Glomerular endothelial cell (primary cell): ENCODE measurements around the gene FLVCR2. TPM values are rescaled to one million over a fixed set of nuclear protein-coding genes. Genes with fewer than 3 reads are reported as not detected.

Experiments
- DNase-seq: peaks from one replicate; pipeline ENCODE4 v3.0.0-alpha.2; 2011; ENCODE audit warnings: low read depth, low spot score; ENCODE audit errors: extremely low read depth
- total RNA-seq: library from RNA; depleted of rRNA; stranded (reverse); fragments of >200 nt; gene quantifications from 2 replicates; pipeline ENCODE4 v1.2.3, GENCODE V29; 2015

Gene FLVCR2
- total RNA-seq, 1 donor from 2014 or later = 2.1 TPM

DNA sequence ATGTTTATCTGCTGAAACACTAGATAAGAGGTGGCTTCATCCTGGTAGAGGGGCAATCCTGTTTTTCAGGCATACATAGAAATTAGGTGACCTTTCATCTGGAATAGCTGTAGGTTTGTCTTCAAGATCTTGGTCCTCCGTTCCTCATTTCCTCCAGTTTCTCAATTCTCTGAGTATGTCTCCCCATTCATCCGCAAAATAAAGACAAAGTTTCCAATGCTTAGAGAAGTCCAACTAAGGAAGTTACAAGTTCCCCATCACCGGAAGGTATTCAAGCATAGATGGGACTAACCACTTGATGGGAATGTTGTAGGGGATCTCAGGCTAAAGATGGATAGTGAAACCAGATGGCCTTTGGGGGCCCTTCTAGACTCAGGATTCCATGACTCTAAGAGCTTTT is 48.0 kb downstream of the FLVCR2 start:
- DNase-seq = no peak

DNA sequence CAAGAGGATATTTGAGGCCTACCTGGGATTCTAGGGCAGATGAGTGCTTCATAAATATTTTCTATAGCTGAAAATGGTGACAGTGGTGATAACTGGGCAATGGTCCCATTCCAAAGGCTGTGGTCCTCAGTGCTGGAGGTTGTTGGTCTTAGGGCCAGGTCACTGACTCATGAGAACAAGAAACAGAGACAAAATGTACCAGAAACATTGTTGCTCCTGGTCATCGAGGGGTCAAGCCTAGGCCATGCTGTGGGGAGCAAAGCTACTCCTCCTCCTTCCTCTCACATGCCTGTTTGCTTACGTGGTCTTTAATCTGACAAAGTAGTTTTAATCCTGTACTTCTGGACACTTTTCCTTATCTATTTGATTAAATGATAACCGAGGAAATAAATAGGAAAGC is 48.4 kb downstream of the FLVCR2 start:
- no peak for DNase-seq

DNA sequence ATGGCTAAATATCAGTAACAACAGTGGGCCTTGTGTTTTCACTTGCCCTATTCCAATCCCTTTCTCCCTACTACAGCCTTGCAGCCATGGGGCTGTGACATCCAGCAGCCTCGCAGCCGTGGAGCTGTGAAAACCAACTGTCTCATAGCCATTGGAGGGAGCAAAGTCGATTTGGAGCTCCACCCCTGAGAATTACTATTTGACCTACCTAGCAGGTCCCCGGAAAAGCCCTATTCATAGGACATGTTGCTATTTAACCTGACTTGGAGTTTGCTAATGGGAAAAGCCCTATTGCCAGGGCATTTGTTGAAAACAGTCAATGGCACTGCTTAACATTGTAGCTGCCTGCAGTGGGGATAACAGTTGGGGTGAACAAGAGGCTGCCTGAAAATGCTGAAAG is 49.0 kb downstream of the FLVCR2 start:
- no peak for DNase-seq

DNA sequence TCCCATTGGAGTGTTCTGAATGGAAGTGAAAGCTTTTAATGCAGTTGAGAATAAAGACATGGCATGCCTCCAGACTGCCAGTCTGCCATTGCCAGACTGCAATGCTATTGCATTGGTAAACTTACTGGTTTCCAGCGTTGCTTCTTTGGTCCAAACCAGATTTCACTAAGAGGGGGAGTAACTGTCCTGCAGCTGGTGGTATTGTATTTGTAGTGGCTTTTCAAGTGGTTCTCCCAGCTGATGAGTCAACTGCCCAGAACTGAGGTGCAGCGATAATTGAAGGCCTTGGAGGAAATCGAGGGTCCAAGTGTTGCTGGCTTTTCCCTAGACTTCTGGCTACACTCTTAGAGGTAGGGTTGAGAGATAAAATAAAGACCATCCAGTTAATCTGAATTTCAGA is 50.4 kb downstream of the FLVCR2 start:
- no peak for DNase-seq

DNA sequence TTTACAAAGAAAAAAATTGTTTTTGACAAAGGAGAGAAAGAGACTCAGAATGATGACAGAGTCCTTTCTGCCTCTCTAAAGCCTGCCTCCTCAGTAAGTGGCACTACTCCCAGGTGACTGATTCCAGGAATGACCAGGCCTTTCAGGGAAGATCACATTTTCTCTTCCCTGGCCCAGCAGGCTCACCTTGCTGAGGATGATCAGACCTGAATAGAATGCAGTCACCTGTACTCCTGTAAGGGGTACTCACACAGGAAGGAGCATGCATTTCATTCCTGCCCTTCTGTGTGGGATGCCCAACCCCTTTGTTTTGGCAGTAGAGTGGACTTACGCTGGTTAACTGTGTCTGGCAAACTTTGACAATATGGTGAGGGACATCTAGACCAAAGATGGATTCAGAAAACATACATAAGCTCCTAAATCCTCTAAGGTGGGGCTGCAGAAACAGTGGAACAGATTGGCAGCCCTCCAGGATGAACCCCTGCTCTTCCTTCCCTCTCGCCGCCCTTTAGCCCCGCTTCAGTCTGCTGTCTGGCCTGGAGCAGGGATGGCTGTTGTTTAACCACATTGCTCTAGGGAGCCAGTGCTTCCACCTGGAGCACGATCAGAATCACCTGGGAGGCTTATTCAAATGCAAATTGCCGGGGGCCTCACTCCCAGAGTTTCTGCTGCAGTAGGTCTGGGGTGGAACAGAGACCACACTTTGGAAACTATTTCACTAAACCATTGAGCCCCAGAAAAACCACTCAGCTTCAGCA is 52.5 kb downstream of the FLVCR2 start:
- DNase-seq = no peak

DNA sequence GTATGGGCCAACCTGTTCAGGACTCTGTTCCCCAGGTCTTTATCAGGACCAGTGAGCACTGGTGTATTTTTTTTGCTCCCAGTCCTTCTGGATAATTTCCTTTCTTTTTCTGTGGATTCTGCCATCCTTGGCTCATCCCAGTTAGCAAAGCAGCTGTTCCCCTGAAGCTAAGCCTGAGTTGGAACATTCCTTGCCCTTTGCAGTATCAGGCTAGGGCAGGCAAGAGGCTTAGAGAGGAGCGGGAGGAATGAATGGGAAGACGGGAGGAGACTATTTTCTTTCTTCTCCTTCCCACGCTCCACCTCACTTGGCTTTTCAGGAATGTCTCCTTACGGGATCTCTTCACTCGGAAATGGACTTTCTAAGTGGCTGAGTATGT is 53.0 kb downstream of the FLVCR2 start:
- DNase-seq = no peak

DNA sequence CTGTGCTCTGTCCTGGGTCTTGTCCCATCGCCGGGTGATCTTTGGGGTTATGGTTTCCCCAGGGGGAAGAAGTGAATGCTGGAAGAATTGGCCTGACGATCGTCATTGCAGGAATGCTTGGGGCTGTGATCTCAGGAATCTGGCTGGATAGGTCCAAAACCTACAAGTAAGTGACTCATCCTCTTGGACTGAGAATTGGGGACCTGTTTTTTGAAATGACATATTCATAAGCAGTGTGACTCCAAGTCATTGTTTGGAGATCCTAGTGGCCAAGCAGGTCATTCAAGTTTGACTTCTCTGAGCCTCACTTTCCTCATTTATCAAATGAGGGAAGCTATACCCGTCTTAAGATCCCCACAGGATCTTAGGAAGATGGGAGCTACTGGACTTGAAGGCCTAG is 56.4 kb downstream of the FLVCR2 start:
- DNase-seq = no peak

DNA sequence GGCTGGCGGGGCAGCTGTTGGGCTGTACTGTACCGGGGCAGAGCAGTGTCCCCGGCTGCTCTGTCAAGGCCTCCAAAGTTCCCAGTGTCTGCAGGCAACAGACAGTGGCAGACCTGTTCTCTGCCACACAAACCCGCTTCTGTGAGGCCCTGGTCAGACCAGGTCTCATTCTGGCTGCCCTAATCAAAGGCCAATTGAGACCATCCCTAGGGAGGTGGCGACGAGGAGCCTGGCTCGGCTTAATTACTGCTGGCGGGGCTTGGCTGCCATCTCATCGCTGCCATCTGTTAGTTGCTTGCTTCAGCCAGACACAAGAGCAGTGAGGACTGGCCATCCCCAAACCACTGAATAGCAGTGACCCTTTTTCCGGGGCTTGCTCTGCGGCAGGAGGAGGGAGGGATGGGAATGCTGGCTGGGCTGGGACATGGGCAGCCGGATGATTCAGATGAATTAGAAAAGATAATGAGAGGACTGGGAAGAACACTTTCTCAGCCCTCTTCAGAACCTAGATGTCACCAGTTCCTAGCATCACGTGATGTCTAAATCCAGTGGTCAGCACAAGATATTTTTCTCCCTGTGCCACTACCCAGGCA is 57.8 kb downstream of the FLVCR2 start:
- DNase-seq = no peak

DNA sequence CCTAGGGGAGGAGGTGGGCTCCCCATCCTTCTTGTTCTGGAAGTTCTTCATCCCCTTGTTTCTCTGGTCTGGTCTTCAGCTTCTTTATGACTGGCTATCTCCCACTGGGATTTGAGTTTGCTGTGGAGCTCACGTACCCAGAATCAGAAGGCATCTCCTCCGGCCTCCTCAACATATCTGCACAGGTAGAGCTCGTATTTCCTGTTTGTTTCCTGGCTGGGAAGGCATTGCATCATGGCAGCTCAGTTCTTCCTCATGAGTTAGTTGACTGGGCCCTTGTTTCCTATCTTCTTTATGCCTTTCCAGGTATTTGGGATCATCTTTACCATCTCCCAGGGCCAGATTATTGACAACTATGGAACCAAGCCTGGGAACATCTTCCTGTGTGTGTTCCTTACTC is 62.5 kb downstream of the FLVCR2 start:
- DNase-seq = no peak

DNA sequence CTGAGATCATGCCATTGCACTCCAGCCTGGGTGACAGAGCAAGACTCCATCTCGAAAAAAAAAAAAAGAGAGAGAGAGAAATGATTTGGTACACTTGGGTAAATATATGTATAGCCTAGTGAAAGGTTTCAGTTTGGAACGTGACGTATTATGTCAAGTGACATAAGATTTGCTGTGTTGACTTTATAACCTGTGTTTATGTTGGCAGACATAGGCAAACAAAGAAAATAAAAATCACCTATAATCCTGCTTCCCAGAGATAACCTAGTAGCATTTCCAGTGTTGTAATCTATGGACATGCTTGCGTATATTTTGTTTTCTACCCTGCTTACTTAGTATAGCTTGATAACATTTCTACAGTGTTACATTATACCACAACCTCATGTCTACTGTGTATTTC is 65.6 kb downstream of the FLVCR2 start:
- no peak for DNase-seq

DNA sequence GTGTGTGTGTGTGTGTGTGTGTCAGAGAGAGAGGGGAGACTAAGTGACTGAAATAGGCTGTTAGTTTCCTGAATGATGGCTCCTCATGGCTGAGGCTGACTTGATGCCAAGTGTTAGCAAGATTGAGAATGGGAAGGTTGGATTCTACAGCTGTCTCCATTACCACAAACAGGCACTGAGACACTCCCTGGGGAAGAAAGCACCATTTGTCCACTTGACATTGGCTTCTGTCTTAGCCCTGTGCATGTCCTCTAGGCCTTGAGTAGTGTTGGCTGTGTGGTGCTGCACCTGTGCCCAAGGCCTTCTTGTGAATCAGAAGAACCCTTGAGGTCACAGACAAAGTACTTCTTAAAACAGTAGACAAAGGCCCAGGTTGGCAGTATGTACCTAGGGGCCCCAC is 66.6 kb downstream of the FLVCR2 start:
- DNase-seq = no peak

DNA sequence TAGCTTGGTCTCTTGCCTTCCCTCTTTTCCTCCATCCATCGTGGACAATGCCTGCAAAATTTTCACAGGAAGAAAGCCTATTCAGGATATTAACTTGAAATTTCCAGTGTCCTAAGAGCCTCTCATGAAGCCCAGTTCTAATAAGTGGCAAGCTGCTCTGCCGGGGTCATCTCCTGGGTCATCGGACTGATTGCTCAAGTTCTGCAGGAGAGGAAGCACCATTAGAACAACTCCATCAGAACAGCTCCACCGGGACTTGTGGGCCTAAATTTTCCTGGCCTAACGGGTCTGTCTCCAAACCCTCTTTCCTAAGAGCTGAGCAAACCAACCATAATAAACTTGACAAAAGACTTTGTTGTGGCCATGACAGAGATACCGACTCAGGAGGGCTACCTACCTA is 68.3 kb downstream of the FLVCR2 start:
- no peak for DNase-seq

DNA sequence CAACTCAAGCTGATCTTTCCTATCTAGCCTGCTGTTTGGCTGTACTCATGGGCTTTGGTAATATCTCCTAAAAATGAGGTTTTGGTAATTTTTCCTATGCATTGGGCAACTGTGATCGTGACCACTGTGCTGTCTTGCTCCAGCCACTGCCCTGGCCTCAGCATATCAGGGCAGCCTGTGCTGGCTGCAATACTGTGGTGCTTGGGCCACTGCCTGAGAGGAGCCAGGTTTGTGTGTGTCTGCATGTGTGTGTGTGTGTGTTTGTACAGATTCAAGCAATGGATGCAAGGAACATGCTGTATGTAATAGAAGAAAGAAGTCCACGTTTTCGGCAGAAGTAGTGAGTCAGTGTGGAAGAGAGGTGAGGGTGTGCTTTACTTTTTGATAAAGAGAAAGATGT is 69.2 kb downstream of the FLVCR2 start:
- DNase-seq = no peak

DNA sequence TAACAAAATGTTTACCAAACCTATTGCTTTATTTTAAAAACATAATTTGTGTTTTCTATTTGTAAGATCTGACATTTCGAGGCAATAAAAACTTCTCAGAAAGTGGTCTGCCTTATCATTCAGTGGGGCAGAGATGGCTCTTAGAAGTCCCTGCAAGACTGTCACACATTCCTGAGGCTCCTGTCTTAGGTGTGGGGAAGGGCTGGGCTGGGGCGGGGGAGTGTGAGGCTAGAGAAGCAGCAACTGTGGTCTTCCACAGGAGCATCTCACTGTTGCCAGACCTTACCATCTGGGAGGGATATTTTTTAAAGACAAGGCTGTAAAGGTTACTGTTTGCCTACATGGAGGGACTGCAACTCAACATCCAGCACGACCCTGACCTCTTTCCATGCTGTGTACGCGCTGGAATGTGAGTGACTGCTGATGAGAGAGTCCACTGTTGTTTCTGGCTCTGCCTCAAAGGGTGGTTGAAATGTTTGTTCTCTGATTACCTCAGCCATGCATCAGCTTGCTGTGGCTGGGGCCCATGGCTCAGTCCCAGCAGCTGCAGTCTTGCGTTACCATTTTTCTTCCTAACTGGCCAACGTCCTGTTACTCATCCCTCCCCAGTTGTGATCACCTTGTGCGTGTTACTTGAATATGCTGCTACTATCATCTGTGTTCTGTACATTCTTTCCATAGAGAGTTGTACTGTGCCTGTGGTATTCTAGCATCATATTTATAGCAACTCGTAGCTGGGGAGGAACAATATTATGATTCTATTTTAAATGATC is 69.8 kb downstream of the FLVCR2 start:
- DNase-seq = no peak

DNA sequence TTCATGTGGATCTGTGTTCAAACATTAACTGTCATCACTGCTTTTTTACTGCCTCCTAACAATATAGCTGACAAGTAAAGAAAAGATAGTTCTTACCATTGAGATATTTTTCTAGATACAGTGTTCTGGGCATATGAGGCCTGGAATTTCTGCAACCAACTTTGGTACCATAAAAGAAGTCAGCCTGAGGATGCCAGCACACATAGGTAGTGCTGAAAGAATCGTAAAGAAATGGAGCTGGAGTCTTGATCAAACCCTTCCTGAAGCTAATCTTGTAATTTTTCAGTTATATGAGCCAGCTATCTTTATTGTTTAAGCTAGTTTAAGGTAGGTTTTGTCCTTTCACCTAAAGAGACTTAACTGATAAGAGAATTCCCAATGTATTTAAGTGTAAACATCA is 70.9 kb downstream of the FLVCR2 start:
- DNase-seq = no peak

DNA sequence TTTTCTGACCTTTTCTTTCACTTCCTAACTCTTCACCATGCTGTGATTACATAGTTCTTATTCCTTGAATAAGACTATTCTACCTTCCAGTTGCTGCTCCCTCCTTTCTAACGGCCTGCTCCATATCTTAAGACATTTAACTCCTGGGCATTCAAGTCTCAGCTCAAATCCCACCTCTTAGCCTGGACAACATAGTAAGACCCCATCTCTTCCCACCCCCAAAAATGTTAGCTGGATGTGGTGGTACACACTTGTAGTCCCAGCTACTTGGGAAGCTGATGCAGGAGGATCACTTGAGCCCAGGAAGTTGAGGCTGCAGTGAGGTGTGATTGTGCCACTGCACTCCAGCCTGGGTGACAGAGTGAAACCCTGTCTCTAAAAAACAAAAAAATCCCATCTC is 71.4 kb downstream of the FLVCR2 start:
- no peak for DNase-seq

DNA sequence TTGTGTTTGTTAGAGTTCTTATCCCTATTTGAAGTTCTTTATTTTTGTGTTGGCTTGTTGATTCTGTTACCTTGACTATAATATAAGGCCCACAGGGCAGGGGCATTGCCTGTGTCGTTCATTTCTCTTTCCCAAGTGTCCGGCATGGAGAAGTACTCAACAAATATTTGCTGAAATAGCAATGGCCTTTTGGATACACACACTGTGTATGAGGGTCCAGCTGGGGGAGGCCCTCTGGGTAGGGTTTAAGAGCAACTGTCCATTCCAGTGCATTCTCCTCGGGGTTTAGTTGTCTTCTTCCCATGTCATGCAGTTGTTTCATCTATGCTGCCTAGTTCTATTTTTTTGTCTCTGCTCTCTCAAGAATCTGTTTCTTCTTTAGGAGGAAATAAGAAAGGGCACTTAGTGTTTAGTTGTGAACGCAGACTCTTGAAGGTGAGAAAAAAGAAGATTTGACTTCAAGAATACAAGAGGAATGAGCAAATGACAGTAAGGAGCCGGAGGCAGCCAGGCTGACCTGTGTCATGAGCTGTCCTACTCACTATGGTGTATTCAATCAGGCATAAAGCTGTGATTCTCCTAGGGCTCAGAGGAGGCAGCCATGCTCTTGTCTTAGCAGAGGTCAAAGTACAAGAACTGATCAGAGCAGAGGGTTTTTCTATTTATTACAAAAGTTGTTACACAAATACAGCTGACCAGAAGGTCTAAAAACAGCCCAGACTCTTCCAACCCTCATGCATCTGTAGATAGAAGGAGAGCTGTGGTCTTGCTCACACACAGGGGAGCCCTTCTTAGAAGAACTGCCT is 72.0 kb downstream of the FLVCR2 start:
- no peak for DNase-seq

DNA sequence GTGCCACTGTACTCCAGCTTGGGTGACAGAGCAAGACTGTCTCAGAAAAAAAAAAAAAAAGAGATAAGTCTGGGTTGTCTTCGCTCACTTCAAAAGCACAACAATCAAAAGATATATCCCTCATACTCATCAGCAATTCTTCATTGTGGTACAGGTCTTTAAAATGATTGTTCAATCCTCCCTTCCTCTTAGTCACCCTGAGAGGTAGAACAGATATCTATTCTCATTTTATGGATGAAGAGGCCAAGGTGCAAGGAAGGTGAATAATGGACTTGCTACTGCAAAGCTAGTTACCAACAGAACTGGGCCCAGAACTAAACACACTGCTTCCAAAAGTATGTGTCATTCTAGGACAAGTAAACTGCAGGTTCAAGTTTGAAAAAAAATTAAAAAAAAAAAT is 75.1 kb downstream of the FLVCR2 start:
- DNase-seq = no peak

DNA sequence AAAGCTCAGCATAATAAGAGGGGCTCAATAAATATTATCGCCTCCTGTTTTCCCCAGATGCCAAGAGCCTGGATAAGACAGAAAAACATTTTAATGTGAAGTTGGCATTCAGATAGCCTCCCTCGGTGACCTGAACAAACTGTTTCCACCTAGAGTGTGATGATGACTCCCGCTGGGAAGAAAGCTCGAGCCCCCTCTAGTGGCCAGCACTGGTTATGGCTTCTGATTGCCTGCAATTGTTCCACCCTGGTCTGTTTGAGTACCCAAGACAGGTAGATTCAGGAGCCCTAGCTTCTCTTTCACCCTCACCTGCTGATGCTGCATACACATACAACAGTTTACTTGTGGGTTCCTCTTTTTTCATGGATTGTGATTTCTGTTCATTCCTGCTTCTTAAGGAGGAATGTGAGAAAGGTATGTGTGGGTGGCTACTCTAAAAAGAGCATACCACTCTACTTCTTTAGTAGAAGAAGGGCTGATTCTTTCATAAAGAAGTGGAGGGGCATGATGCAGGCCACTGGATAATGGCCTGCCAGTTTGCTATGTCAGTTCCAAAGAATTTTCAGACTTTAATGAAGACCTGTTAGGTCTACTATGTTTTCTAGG is 75.8 kb downstream of the FLVCR2 start:
- no peak for DNase-seq

DNA sequence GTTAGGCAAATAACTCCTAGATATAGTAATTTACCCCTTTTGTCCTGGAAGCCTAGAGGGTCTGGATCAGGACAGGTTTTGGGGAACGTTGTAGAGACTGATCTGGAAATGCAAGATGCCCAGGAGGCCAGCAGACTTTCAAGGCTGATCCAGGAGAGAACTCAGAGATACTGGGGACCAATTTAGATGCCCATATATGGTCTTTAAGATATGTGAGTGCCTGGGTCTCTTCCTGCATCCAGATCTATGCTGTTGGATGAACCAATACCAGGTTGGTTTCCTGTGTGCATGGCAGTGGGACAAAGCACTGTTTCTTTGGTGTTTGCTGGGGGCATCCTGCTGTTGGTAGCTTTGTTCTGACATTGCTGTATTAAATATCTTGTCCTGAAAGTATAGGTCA is 76.8 kb downstream of the FLVCR2 start:
- DNase-seq = no peak

DNA sequence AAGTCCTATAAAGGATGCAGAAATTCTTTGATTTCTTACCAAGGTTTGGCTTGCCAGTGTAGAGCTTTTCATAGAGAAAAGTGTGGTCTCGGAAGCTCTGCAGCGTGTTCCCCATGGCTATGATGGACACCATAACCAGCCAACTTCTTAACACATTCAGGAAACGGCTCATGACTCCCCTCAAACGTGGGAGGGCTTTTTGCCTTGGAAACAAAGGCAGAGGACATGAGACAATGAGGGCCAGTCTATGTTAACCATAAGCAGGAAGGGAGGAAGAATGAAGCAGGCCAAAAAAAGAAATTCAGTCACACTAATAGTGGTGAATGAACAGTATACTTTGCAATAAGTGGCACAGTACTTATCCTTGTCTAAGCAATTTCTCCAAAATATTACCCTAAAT is 78.9 kb downstream of the FLVCR2 start:
- no peak for DNase-seq
